GM12892 (cell line): ENCODE data around the gene SLC25A30.

Experiments used
- POLR2A ChIP-seq: IDR thresholded peaks from 2 replicates; pipeline ENCODE4 v1.6.1; 2011; ENCODE audit warnings: low read depth, low read length, control low read depth
- POLR2AphosphoS5 ChIP-seq: IDR thresholded peaks from 2 replicates; pipeline ENCODE4 v1.6.1; 2011; ENCODE audit warnings: low read depth, low read length, control low read depth
- TAF1 ChIP-seq: IDR thresholded peaks from 2 replicates; pipeline ENCODE4 v1.6.1; 2011; ENCODE audit warnings: low read depth, mild to moderate bottlenecking, control low read depth, low read length, borderline replicate concordance

GRCh38 chr13:45374917-45375316 lies 43.3 kb downstream of the SLC25A30 start:
- TF ChIP-seq POLR2A (no peak), TAF1 (no peak), POLR2AphosphoS5 (no peak)
